Measurements from ENCODE around the gene JAG2.

GRCh38 chr14:105152794-105153241 is 15.8 kb downstream of the JAG2 start:
- TF ChIP-seq RXRA (CRISPR knock-in tag; IDR thresholded peaks at IDR 0.05) (no peak), ZNF207 (IDR thresholded peaks at IDR 0.05; ENCODE audit: borderline replicate concordance) (no peak), CTCF (CRISPR knock-in tag; IDR thresholded peaks at IDR 0.05) (no peak), MAFK (conservative IDR thresholded peaks at IDR 0.05 in 1 of 2, IDR thresholded peaks at IDR 0.05 in 1 of 2; ENCODE audit: low read length in 2 of 2) (no peak), HDAC1 (CRISPR knock-in tag; IDR thresholded peaks at IDR 0.05) (no peak), GATAD2A (CRISPR knock-in tag; IDR thresholded peaks at IDR 0.05) (no peak), ZNF510 (CRISPR knock-in tag; IDR thresholded peaks at IDR 0.05; ENCODE audit: low read depth) (no peak), PHB2 (IDR thresholded peaks at IDR 0.05; ENCODE audit: partially characterized antibody) (no peak), SP1 (IDR thresholded peaks at IDR 0.05) (no peak), SP1 (CRISPR knock-in tag; IDR thresholded peaks at IDR 0.05) (no peak), GABPA (IDR thresholded peaks at IDR 0.05; ENCODE audit: low read depth, low read length) (no peak), GABPA (CRISPR knock-in tag; IDR thresholded peaks at IDR 0.05; ENCODE audit: low read depth) (no peak), CREB1 (IDR thresholded peaks at IDR 0.05) (no peak), CREB1 (CRISPR knock-in tag; IDR thresholded peaks at IDR 0.05) (no peak), GATA4 (IDR thresholded peaks at IDR 0.05; ENCODE audit: borderline replicate concordance, low read depth) (no peak), CHD4 (IDR thresholded peaks at IDR 0.05; ENCODE audit: borderline replicate concordance, low read length) (no peak)
- TF ChIP-seq, protein P1, sequence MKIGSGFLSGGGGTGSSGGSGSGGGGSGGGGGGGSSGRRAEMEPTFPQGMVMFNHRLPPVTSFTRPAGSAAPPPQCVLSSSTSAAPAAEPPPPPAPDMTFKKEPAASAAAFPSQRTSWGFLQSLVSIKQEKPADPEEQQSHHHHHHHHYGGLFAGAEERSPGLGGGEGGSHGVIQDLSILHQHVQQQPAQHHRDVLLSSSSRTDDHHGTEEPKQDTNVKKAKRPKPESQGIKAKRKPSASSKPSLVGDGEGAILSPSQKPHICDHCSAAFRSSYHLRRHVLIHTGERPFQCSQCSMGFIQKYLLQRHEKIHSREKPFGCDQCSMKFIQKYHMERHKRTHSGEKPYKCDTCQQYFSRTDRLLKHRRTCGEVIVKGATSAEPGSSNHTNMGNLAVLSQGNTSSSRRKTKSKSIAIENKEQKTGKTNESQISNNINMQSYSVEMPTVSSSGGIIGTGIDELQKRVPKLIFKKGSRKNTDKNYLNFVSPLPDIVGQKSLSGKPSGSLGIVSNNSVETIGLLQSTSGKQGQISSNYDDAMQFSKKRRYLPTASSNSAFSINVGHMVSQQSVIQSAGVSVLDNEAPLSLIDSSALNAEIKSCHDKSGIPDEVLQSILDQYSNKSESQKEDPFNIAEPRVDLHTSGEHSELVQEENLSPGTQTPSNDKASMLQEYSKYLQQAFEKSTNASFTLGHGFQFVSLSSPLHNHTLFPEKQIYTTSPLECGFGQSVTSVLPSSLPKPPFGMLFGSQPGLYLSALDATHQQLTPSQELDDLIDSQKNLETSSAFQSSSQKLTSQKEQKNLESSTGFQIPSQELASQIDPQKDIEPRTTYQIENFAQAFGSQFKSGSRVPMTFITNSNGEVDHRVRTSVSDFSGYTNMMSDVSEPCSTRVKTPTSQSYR (CRISPR knock-in tag; IDR thresholded peaks at IDR 0.05; ENCODE audit: borderline replicate concordance), result no peak
